Globus pallidus (tissue), 1 donor: ENCODE results near the gene NMRAL1.

Experiments used
- DNase-seq: peaks from one replicate; pipeline ENCODE4 v3.0.0-alpha.2; 2015; ENCODE audit warnings: low spot score

NMRAL1 gene

DNA sequence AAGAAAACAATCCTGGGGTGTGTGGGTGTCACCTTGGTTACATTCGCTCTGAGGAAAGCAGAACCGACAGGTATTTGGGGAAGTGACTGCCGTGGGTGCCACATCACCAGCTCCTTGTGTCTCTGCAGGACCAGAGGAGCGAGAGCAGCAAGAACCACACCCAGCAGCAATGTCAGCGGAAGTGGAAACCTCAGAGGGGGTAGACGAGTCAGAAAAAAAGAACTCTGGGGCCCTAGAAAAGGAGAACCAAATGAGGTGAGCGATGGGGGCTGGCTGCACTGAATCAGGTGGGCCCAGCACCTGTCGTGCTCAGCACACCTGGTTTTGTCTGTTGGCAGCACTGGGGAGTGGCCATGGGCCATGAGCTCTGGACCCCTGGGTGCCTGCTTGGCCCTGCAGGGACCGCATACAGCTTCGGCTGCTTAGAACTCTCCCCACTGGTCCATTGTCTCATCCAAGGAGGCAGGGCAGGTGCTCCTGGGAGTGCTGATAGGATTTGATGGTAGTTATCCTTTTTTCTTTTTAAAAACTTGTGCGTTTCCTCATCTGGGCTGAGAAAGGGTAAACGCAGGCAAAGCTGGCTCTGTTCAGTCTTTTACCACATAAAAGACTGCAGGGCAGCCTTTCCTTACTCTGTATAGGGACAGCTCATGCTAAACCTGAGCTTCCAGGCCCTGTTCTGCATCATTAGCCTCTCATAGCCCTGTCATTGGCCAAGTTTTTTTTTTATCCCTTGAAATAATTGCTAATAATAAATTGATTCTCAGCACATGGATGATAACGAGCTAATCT lies 31.1 kb upstream of the NMRAL1 start:
- DNase-seq: no peak

DNA sequence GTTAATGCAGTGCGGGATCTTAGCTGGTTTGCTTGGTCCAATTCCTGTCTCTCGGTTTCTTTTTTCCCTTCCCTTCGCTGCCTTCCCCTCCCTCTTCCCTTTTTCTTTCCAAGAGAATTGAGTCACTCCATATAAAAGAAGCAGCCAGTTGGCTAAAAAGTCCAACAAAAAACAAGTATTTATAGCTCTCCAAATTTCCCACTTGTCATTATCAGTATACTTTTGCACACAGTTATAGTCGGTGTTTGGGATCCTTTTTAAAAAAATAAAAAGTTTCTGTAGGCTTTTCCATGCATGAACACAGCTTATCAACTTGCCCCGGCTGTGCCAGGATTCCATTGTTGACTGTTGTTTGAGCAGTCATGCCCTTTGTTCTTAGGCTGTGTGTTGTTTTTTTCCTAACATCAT lies 26.6 kb upstream of the NMRAL1 start:
- peak; percentile 78 for DNase-seq

DNA sequence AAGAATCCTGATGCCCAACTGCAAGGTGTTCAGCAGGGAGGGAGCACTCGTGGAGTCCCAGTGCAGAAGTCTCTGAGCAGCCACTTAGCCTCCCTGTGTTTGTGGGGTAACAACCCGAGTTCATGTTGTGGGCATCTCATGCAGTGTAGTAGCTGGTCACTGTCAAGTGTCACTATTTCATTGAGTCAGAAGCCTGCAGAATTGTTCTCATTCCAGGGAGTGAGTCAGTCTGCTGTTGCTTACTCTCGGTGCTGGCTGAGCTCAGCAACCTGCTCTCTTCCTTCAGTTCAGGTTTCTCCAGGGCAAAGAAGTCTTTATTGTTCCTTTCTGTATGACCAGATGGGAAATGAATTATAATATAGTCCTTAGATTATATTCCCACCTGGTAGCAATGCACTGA lies 25.8 kb upstream of the NMRAL1 start:
- peak; percentile 78 for DNase-seq

DNA sequence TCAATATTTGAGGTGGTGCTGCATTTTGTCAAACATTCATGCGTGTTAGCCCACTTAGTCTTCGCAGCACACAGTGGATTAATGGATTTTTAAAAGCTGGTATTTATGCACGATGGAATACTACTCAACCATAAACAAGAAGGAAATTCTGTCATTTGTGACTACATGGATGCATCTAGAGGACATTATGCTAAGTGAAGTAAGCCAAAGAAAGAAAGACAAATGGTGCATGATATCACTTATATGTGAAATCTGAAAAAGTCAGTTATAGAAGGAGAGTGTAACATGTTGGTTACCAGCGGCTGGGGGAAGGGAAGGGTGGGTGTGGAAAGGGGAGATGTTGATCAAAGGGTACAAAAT lies 24.8 kb upstream of the NMRAL1 start:
- DNase-seq: no peak

DNA sequence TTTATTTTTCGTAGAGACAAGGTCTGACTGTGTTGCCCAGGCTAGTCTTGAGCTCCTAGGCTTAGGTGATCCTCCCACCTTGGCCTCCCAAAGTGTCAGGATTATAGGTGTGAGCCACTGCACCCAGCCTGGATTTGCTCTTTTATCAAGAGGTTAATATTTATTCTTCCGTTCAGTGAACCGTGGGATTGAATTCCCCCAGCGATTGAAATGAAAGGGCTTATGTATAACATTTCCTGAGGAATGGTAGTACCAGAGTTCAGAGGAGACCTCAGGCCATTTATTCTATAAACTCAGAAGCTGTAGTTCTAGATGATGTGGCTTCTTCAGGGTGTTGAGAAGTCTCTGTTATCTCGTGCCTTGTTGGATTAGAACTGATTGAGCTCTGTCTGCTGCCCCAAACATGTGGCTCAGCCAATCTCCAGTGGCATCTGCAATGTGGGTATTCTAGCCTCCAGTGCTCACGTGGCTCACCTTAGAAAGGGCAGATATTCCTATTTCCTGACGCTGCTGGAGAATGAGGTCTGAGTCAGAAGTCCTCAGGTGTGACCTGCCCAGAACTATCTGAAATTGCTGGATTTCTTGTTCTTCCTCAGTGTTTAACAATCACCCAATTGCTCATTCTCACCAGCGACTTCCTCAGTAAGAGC lies 24.2 kb upstream of the NMRAL1 start:
- DNase-seq: no peak

DNA sequence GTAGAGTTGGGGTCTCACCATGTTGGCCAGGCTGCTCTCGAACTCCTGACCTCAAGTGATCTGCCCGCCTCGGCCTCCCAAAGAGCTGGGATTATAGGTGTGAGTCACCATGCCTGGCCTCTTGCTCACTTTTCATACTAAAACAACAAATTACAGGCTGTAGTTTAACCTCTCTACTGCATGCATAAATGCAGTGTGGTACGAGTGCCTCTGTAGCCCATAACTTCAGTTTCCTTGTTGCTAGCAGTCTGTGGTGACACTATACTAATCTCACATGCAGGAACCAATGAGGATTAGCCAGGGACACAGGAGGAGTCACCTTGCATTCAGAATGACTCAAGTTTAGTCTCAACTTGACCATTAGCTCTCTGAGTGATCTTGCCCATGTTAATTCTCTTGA lies 21.9 kb upstream of the NMRAL1 start:
- DNase-seq: no peak

DNA sequence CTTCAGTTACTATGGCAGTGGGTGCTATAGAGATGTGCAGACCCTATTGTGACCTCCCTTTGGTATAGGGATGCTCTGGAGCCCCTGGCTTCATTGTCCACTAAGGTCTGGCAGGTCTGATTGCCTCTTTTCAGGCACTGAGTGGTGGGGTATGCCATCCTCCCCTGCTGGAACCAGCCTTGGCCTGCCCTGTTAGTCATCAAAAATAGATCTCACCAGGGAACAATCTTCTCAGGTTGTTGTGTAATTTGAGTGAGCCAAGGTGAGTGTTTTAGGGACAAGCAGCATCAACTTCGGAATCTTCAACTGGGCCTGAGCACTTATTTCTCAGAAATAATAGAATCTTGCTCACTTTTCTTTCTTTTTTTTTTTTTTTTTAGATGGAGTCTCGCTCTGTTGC lies 21.3 kb upstream of the NMRAL1 start:
- no peak for DNase-seq

DNA sequence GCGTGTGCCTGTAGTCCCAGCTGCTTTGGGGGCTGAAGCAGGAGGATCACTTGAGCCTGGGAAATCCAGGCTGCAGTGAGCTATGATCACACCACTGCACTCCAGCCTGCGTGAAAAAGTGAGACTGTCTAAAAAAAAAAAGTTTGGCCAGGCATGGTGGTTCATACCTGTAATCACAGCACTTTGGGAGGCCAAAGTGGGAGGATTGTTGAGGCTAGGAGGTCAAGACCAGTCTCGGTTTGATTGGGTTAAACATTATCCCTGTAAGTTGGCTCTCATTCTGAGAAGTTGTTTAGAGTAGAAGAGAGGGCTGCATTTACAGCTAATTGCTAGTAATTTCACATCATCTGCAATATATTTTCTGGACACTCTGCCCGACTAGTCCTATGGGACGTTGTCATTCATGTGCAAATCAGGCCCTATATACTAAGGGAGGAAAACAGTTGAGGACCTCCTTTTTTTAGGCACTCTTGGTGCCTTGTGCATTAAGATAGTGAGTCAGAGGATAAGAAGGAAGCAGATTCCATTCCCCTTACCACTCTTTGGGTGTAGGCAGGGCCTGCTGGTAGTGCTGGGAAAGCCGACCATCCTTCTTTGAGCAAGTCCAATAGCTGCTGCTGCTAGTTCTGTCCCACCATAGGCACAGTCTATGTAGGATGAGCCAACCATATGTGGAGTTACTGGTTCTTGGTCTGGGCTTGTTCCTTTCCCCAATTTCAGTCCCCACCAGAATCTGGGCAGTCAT lies 20.5 kb upstream of the NMRAL1 start:
- no peak for DNase-seq

DNA sequence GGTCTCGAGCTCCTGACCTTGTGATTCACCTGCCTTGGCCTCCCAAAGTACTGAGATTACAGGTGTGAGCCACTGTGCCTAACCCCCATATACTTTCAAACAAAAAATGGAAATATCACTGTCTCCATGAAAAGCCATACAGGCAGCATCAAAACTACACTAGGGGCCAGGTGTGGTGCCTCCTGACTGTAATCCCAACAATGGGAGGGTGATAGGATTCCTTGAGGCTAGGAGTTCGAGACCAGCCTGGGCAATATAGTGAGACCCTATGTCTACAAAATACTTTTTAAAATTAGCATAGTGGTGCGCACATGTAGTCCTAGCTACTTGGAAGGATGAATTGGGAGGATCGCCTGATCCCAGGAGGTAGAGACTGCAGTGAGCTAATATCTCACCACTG lies 17.5 kb upstream of the NMRAL1 start:
- no peak for DNase-seq

DNA sequence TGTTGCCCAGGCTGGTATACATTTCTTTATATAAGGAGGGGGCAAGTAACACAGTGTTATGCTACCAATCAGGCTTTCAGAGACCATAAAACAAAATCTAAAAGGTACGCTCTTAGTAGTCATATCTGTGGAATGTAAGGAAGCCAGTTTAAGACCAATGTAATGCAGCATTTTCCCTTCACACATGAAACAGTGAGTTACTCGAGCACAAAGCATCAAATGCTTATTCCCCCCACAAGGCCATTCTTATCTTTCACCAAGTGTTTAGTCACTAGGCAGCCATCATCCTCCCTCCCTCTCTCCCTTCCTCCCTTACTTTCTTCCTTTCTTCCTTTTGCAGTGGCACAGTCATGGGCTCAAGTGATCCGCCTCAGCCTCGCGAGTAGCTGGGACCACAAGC lies 14.6 kb upstream of the NMRAL1 start:
- no peak for DNase-seq

DNA sequence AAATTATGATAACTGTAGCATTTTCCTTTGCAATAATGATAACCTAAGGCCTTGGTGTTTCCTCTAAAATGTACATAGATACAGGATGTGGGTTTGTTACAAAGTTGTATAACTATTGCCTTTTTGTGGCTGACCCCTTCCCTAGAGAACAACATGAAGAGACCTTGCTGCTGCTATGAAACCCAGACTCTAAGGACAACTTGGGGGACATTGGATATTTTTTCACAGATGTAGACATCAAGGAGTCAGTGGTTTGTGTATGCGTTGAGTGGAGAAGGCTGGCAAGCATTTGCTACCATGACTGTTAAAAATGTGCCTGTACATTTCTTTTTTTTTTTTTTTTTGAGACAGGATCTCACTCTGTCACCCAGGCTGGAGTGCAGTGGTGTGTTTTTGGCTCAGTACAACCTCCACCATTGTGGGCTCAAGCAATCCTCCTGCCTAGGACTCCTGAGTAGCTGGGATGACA lies 14.1 kb upstream of the NMRAL1 start:
- no peak for DNase-seq

DNA sequence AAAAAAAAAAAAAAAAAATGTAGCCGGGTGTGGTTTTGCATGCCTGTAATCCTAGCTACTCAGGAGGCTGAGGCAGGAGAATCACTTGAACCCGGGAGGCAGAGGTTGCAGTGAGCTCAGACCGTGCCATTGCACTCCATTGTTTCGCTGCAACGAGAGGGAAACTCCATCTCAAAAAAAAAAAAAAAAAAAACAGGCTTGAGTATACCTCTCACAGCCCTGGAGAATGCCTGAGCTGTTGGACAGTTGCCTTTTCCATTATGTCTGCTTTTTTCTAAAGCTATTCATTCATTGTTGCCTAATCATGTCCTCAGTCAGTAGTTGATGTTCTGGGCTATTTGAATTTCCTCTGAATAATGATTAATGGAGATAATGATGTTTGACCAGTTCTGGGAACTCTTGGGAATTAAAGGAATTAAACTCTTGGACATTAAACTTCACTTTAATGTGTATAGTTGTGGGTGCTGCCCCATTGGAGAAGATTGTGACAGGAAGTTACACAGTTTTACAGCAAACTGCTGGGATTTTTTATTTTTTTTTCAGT lies 13.6 kb upstream of the NMRAL1 start:
- no peak for DNase-seq

DNA sequence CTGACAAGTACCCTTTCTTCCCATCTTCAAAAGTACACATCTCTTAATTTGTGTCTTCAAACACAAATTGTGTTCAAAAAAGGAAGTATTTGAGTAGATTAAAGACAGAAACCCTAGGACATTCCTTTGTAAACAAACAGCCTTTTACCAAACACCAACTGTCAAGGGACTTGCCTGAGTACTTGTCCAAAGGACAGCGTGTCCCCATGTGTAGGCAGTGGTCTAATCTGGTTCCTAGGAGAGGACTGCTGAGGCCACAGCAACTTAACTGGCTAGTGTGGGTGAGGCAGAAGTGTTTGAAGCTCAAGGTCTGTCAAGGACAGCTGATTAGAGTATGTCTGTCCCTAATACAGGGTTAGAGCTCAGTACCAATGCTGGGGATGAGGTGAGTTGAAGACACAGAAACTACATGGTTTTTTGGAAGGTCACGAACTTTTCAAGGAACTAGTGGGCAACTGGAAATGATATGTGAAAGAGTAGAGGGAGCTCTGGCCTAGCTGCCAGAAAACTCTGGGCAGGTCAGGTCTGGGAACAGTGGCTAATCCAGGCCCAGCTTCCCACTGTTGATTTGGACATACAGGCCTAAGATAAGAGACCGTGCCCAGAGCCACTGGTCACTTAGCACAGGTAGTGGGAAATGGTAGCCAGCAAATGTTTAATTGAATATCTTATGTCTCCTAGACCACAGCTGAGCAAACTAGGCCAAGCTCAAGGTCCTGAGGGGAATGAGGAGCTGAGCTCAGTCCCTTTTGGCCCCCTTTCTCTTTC lies 11.9 kb upstream of the NMRAL1 start:
- no peak for DNase-seq

DNA sequence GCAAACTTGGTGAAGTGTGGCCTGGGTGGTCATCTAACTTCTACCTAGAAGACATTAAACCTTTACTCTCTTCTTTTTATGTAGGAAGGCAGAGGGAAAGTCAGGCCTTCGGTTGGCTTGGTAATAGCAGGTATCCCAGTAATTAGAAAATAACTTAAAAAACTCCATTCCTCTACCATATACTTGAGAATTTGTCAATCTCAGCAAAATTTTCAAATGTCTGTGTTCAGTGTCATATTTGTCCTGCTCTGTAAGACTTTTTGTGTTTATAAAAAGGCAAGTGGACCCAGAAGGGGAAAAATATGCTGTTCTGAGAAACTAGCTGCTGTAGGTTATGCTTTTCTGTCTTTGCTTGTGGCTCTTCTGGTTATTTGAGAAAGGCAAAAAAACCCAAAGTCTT lies 7.5 kb upstream of the NMRAL1 start:
- no peak for DNase-seq

DNA sequence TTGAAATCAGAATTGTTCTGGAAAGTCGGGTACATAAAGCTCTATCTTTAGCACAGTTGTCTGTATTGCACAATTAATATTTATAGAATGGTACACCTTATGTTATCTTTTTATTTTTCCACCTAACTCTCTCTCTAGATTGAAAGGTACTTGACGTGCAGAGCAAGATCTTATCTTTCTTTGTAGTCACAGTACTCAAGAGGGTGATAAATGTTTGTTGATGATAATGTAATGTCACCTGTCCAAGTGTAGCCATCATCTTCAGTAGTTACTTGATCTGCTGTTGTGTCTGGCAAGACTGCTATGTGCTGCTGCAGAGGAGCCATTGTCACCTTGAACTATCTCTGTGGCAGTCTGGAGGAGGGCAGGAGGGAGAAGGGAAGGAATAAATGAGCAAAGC lies 7.1 kb upstream of the NMRAL1 start:
- DNase-seq: no peak

DNA sequence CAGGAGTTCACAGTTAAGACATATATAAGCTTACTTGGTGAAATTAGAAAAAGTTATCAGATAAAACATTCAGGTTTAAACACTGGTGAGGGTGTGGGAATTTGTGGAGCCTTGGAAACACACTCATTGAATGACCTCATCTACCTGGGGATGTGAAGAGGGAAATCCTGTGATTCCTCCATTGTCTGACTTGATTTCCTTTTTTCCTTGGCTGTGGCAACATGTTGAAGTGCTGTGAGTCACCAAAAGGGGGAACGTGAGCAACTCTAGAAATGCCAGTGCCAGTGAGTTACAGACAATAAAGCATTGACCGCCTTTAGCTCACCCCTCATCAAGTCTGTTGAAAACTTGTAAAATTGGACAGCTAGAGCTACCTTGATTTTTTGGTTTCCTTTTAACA lies 3.5 kb upstream of the NMRAL1 start:
- DNase-seq: peak; percentile 53

DNA sequence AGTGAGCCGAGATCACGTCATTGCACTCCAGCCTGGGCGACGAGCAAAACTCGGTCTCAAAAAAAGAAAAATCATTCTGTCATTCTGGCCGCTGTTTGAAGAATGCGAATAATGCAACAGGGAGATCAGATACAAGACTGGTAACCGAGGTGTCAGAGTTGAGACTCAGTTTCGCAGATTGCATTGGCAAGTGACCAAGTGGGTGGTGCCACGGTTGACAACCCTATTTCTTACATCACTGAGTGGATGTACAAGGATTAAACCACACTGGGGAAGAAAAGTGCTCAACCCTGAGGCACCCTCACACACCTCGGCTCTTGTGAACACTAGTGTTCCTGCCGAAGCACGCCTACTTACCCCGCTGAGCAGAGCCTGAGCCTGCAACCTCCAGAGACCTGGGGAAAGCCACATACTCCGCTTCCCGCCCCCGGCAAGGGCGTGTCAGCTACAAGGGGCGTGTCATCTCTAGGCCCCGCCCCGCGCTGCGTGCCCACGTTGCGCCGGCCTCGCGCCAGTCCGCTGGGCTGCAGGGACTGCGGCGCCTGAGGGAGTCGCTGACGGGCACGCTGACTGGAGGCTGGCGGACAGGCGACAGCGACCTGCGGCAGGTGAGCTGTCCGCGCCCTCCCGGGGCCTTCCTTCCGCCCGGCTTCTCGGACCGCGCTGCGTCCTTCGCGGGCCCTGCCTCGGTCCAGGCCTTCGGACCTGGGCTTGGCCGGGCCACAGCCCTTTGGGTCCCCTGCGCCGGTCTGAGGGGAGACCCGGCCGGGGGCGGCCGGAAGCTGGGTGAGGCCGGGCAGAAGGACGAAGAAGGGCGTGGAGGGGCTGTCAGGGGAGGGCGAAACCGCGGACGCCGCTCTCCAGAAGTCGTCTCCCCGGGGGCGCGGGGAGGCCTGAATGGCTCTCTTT lies 1.7 kb upstream of the NMRAL1 start, which contains the start of gene HMOX2:
Gene HMOX2 (plus strand): TSS at position 519 of the 909 bp plus-strand sequence. CDS start 29,127 bp downstream, outside the sequence.
- DNase-seq: peak; percentile 92

DNA sequence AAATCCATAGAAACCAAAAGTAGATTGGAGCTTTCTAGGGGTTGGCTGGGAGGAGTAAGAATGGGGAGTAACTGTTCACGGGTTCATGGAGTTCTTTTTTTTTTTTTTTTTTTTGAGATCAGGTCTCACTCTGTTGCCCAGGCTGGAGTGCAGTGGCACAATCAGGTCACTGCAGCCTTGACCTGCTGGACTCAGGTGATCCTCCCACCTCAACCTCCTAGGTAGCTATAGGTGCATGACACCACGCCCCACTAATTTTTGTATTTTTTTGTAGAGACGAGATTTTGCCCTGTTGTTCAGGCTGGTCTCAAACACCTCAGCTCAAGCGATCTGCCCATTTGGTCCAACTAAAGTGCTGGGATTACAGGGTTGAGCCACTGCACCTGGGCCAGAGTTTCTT lies 1.5 kb downstream of the NMRAL1 start:
- no peak for DNase-seq

DNA sequence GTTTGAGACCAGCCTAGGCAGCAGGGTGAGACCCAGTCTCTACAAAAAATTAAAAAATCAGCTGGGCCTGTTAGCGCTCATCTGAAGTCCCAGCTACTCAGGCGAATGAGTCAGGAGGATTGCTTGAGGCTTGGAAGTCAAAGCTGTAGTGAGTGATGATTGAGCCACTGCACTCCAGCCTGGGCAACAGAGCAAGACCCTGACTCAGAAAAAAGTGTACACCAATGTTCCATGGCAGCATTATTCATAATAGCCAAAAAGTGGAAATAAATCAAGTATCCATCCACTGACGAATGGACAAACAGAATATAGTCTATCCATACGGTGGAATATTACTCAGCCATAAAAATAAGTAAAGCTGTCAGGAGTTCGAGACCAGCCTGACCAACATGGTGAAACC lies 2.6 kb downstream of the NMRAL1 start:
- no peak for DNase-seq

DNA sequence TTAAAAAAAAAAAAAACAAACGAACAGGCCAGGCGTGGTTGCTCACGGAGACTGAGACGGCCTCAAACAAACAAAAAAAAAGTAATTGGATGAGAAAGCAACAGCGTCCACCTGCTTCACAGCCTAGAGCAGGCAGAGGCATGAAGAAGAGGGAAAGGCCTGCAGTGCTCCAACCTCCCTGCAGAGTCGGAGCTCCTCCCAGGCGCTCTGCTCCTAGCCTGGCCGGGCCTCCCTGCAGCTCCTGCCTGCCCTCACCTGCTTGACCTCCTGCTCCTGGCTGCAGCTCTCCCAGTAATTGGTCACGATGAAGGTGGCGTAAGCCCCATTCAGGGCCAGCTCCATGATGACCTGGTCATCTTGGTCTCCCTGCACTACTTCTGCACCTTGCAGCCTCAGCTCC lies 5.5 kb downstream of the NMRAL1 start:
- no peak for DNase-seq

DNA sequence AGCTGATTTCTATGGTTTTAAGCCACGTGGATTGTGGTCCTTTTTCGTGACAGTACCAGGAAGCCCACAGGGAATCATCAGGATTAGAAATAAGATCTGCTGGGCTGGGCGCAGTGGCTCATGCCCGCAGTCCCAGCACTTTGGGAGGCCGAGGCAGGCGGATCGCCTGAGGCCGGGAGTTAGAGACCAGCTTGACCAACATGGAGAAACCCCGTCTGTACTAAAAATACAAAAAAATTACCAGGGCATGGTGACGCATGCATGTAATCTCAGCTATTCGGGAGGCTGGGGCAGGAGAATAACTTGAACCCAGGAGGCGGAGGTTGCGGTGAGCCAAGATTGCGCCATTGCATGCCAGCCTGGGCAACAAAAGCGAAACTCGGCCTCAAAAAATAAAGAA lies 6.5 kb downstream of the NMRAL1 start:
- no peak for DNase-seq
